ENCODE results near the gene MAP7. TPM values are rescaled to one million over a fixed set of nuclear protein-coding genes. Genes with fewer than 3 reads are reported as not detected.

MAP7 gene
- total and polyA plus RNA-seq, 2 of the 13 experiments (the other 11 are each of a cell fraction or from before 2014, with no cell fraction given): 0.04 TPM; not detected in 1

DNA sequence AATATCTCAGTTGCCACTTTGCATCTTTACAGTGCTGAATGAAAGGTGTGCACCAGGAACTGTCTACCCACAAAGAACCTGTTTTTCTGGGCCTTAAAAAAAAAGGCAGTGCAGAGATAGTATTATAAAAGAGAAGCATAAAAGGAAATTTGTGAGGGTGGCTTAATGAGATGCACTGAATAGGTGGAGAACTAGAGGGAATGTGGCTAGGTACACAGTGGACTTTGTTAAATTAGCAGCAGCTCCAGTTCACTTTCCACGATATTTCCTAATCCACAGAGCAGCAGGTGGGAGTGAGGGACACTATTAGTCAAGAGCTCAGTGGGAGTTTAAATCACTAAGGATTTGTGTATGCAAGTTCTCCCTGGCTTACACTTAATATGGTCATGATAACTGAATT, 38.8 kb downstream of the MAP7 start:
- Histone ChIP-seq H3K27ac (ENCODE audit: extremely low read length, insufficient read depth, low read length) (no peak overlapping the region), H3K4me3 (replicated peaks in 1 of 3; ENCODE audit: insufficient read depth in 1 of 3, low read depth in 2 of 3, low read length in 3 of 3) (no peak overlapping the region), H2AFZ (ENCODE audit: low read length) (no peak overlapping the region), H3K9me3 (ENCODE audit: low read length) (no peaks in the 10 kb centered on the region), H4K20me1 (ENCODE audit: insufficient read depth, low read length) (no peaks in the 10 kb centered on the region), H3K36me3 (replicated peaks in 1 of 2; ENCODE audit: control insufficient read depth in 1 of 2, insufficient read depth in 2 of 2, low read length in 2 of 2) (no peaks in the 10 kb centered on the region), H3K27me3 (ENCODE audit: control insufficient read depth in 1 of 2, insufficient read depth in 2 of 2, low read length in 2 of 2) (no peaks in the 10 kb centered on the region; a peak in 1 of 5 replicates), H3K79me2 (ENCODE audit: insufficient read depth, low read length) (no peaks in the 10 kb centered on the region), H3K4me2 (ENCODE audit: low read depth, low read length) (no peak overlapping the region), H3K9ac (ENCODE audit: insufficient read depth, low read depth, low read length) (no peak overlapping the region), H3K4me1 (ENCODE audit: insufficient read depth, low read length) (no peaks in the 10 kb centered on the region)
- FAIRE-seq: no peak
- no peak for TF ChIP-seq ARNT (IDR thresholded peaks at IDR 0.05)
- no peak for TF ChIP-seq HOXA7 (CRISPR knock-in tag; IDR thresholded peaks at IDR 0.05)
- TF ChIP-seq, protein P1, sequence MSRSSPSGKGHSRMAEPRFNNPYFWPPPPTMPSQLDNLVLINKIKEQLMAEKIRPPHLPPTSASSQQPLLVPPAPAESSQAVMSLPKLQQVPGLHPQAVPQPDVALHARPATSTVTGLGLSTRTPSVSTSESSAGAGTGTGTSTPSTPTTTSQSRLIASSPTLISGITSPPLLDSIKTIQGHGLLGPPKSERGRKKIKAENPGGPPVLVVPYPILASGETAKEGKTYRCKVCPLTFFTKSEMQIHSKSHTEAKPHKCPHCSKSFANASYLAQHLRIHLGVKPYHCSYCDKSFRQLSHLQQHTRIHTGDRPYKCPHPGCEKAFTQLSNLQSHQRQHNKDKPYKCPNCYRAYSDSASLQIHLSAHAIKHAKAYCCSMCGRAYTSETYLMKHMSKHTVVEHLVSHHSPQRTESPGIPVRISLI (CRISPR knock-in tag; IDR thresholded peaks at IDR 0.05; ENCODE audit: borderline replicate concordance): no peak
- TF ChIP-seq, protein P2, sequence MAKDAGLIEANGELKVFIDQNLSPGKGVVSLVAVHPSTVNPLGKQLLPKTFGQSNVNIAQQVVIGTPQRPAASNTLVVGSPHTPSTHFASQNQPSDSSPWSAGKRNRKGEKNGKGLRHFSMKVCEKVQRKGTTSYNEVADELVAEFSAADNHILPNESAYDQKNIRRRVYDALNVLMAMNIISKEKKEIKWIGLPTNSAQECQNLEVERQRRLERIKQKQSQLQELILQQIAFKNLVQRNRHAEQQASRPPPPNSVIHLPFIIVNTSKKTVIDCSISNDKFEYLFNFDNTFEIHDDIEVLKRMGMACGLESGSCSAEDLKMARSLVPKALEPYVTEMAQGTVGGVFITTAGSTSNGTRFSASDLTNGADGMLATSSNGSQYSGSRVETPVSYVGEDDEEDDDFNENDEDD (CRISPR knock-in tag; IDR thresholded peaks at IDR 0.05; ENCODE audit: borderline replicate concordance): no peak
- TF ChIP-seq HNRNPLL (IDR thresholded peaks at IDR 0.05; ENCODE audit: low read depth, low read length, poor library complexity, severe bottlenecking): no peak
- TF ChIP-seq, protein P3, sequence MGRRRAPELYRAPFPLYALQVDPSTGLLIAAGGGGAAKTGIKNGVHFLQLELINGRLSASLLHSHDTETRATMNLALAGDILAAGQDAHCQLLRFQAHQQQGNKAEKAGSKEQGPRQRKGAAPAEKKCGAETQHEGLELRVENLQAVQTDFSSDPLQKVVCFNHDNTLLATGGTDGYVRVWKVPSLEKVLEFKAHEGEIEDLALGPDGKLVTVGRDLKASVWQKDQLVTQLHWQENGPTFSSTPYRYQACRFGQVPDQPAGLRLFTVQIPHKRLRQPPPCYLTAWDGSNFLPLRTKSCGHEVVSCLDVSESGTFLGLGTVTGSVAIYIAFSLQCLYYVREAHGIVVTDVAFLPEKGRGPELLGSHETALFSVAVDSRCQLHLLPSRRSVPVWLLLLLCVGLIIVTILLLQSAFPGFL (CRISPR knock-in tag; IDR thresholded peaks at IDR 0.05): no peak
- no peak for TF ChIP-seq ZNF749 (CRISPR knock-in tag; IDR thresholded peaks at IDR 0.05; ENCODE audit: borderline replicate concordance)
- TF ChIP-seq GATA4 (IDR thresholded peaks at IDR 0.05; ENCODE audit: borderline replicate concordance, low read depth): no peak
- no peak for TF ChIP-seq JUN (CRISPR knock-in tag; IDR thresholded peaks at IDR 0.05)
- TF ChIP-seq ZNF879 (CRISPR knock-in tag; IDR thresholded peaks at IDR 0.05): no peak
- no peak for TF ChIP-seq ZNF775 (CRISPR knock-in tag; IDR thresholded peaks at IDR 0.05; ENCODE audit: borderline replicate concordance)
- TF ChIP-seq ARHGAP35 (CRISPR knock-in tag; IDR thresholded peaks at IDR 0.05; ENCODE audit: borderline replicate concordance): no peak
- no peak for TF ChIP-seq ZNF20 (CRISPR knock-in tag; IDR thresholded peaks at IDR 0.05)
- BruUV-seq (replicated peaks): no TSS peak
- no peak for DNase-seq (ENCODE audit: low spot score)
- in situ Hi-C loops (cut with HindIII; ENCODE audit: extremely low pct_ligation_motif_present, low pct_unique_long_range_greater_than_20kb): no loop called here
- CTCF ChIA-PET (ENCODE audit: low intra/inter-chr PET ratio, low total read pairs): no interaction called here
- POLR2A ChIA-PET: no interaction called here
- ATAC-seq: no peak
- 5% methylated on average over 1 of the region's 1 CpG for WGBS (ENCODE audit: low lambda C conversion rate)
- intact Hi-C loops (cut with micrococcal nuclease; ENCODE audit: unreplicated experiment): no loop called here

Data from HepG2 (cell line).